Nephron (organoid): ENCODE measurements around the gene IGFBP6.

Experiments used
- H3K27ac Mint-ChIP-seq, 3 experiments: 2 replicates each; pipeline ENCODE4 v1.8.0; 2020; ENCODE audit warnings: mixed read lengths in 3 of 3, mild to moderate bottlenecking in 2 of 3, moderate library complexity in 1 of 3
- H3K27me3 Mint-ChIP-seq: 2 replicates; pipeline ENCODE4 v1.8.0; 2021; ENCODE audit warnings: low read depth, mild to moderate bottlenecking, moderate library complexity, mixed read lengths
- H3K36me3 Mint-ChIP-seq: 2 replicates; pipeline ENCODE4 v1.8.0; 2020; ENCODE audit warnings: low read depth, mixed read lengths
- H3K4me1 Mint-ChIP-seq: 2 replicates; pipeline ENCODE4 v1.8.0; 2020; ENCODE audit warnings: mixed read lengths
- H3K4me3 Mint-ChIP-seq, 3 experiments: 2 replicates each; pipeline ENCODE4 v1.8.0; 2020; ENCODE audit warnings: mild to moderate bottlenecking in 3 of 3, mixed read lengths in 3 of 3, moderate library complexity in 2 of 3
- H3K9me3 Mint-ChIP-seq: 2 replicates; pipeline ENCODE4 v1.8.0; 2020; ENCODE audit warnings: mixed read lengths
- CTCF ChIP-seq, 3 experiments: fragments of 200-600 bp; sonication (generic); IDR thresholded peaks; one replicate each; pipeline ENCODE4 v1.5.0; 2021; ENCODE audit warnings: antibody characterized with exemption in 3 of 3; ENCODE audit not compliant: unreplicated experiment in 3 of 3

The IGFBP6 gene

GRCh38 chr12:53077030-53077429 is 20.4 kb upstream of the IGFBP6 start:
- TF ChIP-seq CTCF (IDR thresholded peaks at IDR 0.05; ENCODE audit: unreplicated experiment in 3 of 3) = no peak
- Mint-ChIP-seq H3K27me3 (no peaks in the 10 kb centered on the region), H3K36me3 (peaks cover 42% of the 10 kb centered on the region), H3K4me1 (peaks cover 46% of the 10 kb centered on the region), H3K27ac (peak overlapping the region; percentile 30 to 84 (median 74)), H3K4me3 (peak overlapping the region; percentile 82 to 90 (median 83)), H3K9me3 (no peaks in the 10 kb centered on the region)

GRCh38 chr12:53078425-53079225 is 18.8 kb upstream of the IGFBP6 start:
- no peak for TF ChIP-seq CTCF (IDR thresholded peaks at IDR 0.05; ENCODE audit: unreplicated experiment in 3 of 3)
- Mint-ChIP-seq H3K4me3 (peak overlapping the region; percentile 89 to 92 (median 90)), H3K36me3 (peaks cover 33% of the 10 kb centered on the region), H3K9me3 (no peaks in the 10 kb centered on the region), H3K4me1 (peaks cover 36% of the 10 kb centered on the region), H3K27me3 (no peaks in the 10 kb centered on the region), H3K27ac (peak overlapping the region; percentile 97 to 98 (median 98))

- peaks cover 27% of the 10 kb centered on the region for H3K36me3 Mint-ChIP-seq
- TF ChIP-seq CTCF (IDR thresholded peaks at IDR 0.05; ENCODE audit: unreplicated experiment in 3 of 3) = no peak
- peak within 1 kb of the TSS; percentile 97 to 98 (median 98) for H3K27ac Mint-ChIP-seq
- H3K27me3 Mint-ChIP-seq = no peaks in the 10 kb centered on the region
- H3K4me3 Mint-ChIP-seq = peak within 1 kb of the TSS; percentile 89 to 92 (median 90)
- H3K4me1 Mint-ChIP-seq = peaks cover 29% of the 10 kb centered on the region
- H3K9me3 Mint-ChIP-seq = no peaks in the 10 kb centered on the region
Measured at GRCh38 chr12:53079226-53080117, 18.0 kb upstream of the IGFBP6 start, which contains the start of gene SPRYD3. SPRYD3 (minus strand) TSS chr12:53079390; CDS start chr12:53079333, 57 bp downstream.

- H3K36me3 Mint-ChIP-seq = no peaks in the 10 kb centered on the region
Measured at GRCh38 chr12:53082637-53083175, 14.8 kb upstream of the IGFBP6 start.

GRCh38 chr12:53086361-53086760 is 11.1 kb upstream of the IGFBP6 start:
- TF ChIP-seq CTCF (IDR thresholded peaks at IDR 0.05; ENCODE audit: unreplicated experiment in 3 of 3) = no peak
- H3K4me1 Mint-ChIP-seq = no peaks in the 10 kb centered on the region
- no peak overlapping the region for H3K4me3 Mint-ChIP-seq

More at GRCh38 chr12:53082637-53083175, 14.8 kb upstream of the IGFBP6 start:
- Mint-ChIP-seq H3K27ac (no peak overlapping the region), H3K9me3 (peaks cover 3% of the 10 kb centered on the region), H3K4me3 (no peak overlapping the region), H3K4me1 (peaks cover 17% of the 10 kb centered on the region), H3K27me3 (no peaks in the 10 kb centered on the region)
- TF ChIP-seq CTCF (IDR thresholded peaks at IDR 0.05; ENCODE audit: unreplicated experiment in 3 of 3) = no peak

More at GRCh38 chr12:53086361-53086760, 11.1 kb upstream of the IGFBP6 start:
- peaks cover 3% of the 10 kb centered on the region for H3K9me3 Mint-ChIP-seq
- no peaks in the 10 kb centered on the region for H3K36me3 Mint-ChIP-seq
- no peak overlapping the region for H3K27ac Mint-ChIP-seq
- H3K27me3 Mint-ChIP-seq = no peaks in the 10 kb centered on the region
